Activated CD4-positive, alpha-beta T cell treated with anti-CD3 and anti-CD28 coated beads for 4 hours (primary cell): ENCODE data around the gene ALAD.
A peak's percentile ranks its signal among the peaks of the same experiment; 100 is the strongest.

Source experiments
- DNase-seq, 2 donors: peaks; one replicate each; pipeline ENCODE4 v3.0.0-alpha.2; 2020

Gene ALAD

DNA sequence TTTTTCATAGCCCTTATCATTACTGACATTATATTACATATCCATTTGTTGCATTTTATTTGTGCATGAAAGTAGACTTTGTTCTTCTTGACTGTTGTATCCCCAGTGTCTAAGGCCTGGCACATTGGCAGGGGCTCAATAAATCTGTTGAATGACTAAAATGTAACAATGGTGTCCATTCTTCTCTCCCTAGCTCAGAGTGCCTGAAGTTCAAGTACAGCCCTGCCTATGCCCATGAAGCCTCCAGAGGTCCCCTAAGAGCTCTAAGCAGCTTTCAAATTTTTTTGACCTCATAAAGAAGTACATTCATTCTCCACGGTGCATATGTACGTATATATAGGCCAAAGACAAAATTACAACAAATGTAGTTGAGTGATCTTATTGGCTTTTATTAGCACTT lies 55.9 kb downstream of the ALAD start:
- DNase-seq: no peak

- no peak for DNase-seq
Measured at GRCh38 chr9:113343732-113344231, 57.3 kb downstream of the ALAD start.

- DNase-seq: no peak
Measured at GRCh38 chr9:113341712-113342410, 59.2 kb downstream of the ALAD start.

DNA sequence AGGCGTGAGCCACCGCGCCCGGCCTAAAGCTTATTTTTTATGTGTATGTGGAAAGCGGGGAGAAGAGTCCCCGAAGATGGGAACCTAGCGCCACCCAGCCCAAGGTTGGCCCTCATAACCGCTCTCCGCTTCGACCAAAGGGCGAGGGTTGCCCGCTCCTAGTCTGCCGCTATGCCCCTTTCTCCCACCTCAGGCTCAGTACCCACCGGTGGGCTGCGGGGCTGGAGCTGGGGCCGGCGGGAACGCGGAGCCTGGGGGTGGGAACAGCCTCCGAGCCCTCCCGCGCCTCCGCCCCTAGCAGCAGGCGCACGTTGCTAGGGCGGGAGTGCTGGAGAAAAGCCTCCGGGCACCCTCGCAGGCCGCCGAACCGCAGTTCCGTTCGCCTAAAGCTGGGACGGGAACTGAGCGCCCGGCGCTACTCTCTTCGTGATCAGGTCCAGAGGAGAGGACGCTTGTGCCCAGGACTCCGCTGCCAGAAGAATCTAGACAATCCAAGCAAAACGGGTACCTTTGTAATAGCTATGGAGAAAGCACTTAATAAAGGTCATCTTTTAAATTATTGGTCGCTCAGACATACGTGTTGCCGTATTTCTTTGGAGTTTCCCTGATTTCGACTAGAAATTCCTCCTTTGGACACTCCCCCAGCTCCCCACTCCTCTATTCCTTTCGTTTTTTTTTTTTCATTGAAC lies 60.9 kb downstream of the ALAD start, which contains the start of gene WDR31:
Gene WDR31, minus strand, starts transcription at position 265 of the 689 bp plus-strand sequence. CDS start 8,253 bp downstream, outside the sequence.
- peak; percentile 77 to 79 for DNase-seq

GRCh38 chr9:113337714-113338113 lies 63.4 kb downstream of the ALAD start:
- DNase-seq: no peak
